Ascending aorta (tissue), 2 donors: ENCODE results near the gene RUSF1. TPM values are rescaled to one million over a fixed set of nuclear protein-coding genes. Genes with fewer than 3 reads are reported as not detected.

Experiments
- DNase-seq, 2 donors: peaks; one replicate each; pipeline ENCODE4 v3.0.0-alpha.2; 2019; ENCODE audit warnings: low spot score in 2 of 2
- H3K27ac ChIP-seq, 2 donors: fragments of 200-600 bp; sonication (generic); one replicate each; pipeline ENCODE4 v1.5.1; 2016 to 2017; ENCODE audit warnings: mild to moderate bottlenecking in 1 of 2
- H3K27me3 ChIP-seq: fragments of 200-600 bp; sonication (generic); one replicate; pipeline ENCODE4 v1.5.1; 2017
- H3K36me3 ChIP-seq, 2 donors: fragments of 200-600 bp; sonication (generic); one replicate each; pipeline ENCODE4 v1.5.1; 2016
- H3K4me1 ChIP-seq, 2 donors: fragments of 200-600 bp; sonication (generic); one replicate each; pipeline ENCODE4 v1.5.1; 2016 to 2017; ENCODE audit warnings: mild to moderate bottlenecking in 1 of 2
- H3K4me3 ChIP-seq, 2 donors: fragments of 200-600 bp; sonication (generic); one replicate each; pipeline ENCODE4 v1.5.1; 2016 to 2017; ENCODE audit warnings: mild to moderate bottlenecking in 1 of 2
- H3K9me3 ChIP-seq, 2 donors: fragments of 200-600 bp; sonication (generic); one replicate each; pipeline ENCODE4 v1.5.1; 2016
- intact Hi-C: fragments of 100-400 bp; cut with DNase I; formaldehyde crosslinking; loops from one replicate; pipeline ENCODE4 v1.15.1; 2023
- total RNA-seq: library from RNA; depleted of rRNA; stranded (reverse); fragments of >200 nt; gene quantifications from one replicate; pipeline ENCODE4 v1.1.0, GENCODE V29; 2016
- TF ChIP-seq, protein P1 (sequence below), 3 experiments: fragments of 200-600 bp in 2 of 3; fragments of 450-650 bp in 1 of 3; sonication (generic) in 2 of 3; IDR thresholded peaks; one replicate each; pipeline ENCODE4 v1.5.1; 2016 to 2019; ENCODE audit warnings: antibody characterized with exemption in 3 of 3, mild to moderate bottlenecking in 1 of 3, moderate library complexity in 1 of 3

RUSF1 gene
- total RNA-seq, 1 donor from 2014 or later, result 80.9 TPM

DNA sequence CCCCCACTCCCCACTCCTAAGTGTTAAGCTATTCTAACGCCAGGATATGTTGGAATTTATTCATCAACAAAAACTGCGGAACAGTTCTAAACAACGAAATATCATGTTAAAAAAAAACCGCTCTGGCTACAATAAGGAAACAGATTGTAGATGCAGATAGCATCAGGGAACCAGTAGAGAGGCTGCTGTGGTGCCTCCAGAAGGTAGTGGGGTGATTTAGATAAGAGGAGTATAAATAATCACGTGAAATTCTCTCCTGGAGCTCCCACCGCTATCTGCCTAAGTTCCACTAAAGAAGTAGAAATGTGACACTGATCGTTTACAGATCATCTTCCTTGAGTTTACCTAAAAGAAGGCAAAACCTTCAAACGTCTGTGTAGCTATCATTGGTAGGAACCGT is 27.5 kb upstream of the RUSF1 start:
- Histone ChIP-seq H3K9me3 (no peaks in the 10 kb centered on the region), H3K4me1 (no peaks in the 10 kb centered on the region)
- TF ChIP-seq, protein P1, sequence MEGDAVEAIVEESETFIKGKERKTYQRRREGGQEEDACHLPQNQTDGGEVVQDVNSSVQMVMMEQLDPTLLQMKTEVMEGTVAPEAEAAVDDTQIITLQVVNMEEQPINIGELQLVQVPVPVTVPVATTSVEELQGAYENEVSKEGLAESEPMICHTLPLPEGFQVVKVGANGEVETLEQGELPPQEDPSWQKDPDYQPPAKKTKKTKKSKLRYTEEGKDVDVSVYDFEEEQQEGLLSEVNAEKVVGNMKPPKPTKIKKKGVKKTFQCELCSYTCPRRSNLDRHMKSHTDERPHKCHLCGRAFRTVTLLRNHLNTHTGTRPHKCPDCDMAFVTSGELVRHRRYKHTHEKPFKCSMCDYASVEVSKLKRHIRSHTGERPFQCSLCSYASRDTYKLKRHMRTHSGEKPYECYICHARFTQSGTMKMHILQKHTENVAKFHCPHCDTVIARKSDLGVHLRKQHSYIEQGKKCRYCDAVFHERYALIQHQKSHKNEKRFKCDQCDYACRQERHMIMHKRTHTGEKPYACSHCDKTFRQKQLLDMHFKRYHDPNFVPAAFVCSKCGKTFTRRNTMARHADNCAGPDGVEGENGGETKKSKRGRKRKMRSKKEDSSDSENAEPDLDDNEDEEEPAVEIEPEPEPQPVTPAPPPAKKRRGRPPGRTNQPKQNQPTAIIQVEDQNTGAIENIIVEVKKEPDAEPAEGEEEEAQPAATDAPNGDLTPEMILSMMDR (IDR thresholded peaks at IDR 0.05), result no peak

DNA sequence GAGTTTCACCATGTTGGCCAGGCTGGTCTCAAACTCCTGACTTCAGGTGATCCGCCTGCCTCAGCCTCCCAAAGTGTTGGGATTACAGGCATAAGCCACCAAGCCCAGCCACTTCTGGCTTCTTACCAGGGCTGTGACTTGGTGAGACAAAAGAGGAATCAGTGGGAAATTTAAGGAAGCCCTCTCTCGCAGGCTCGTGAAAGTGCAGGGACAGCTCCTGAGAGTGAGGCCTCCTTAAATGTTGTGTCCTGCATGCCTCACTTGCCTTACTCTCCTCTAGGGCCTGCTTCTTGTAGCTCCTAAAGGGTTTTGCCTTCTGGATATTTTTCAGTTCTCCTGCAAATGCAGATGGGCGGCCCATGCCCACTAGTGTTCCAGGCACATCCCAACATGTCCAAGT is 24.7 kb upstream of the RUSF1 start:
- Histone ChIP-seq H3K4me1 (no peaks in the 10 kb centered on the region), H3K36me3 (no peaks in the 10 kb centered on the region), H3K4me3 (no peak overlapping the region), H3K27me3 (peaks cover 4% of the 10 kb centered on the region), H3K27ac (no peak overlapping the region), H3K9me3 (no peaks in the 10 kb centered on the region)
- intact Hi-C loops, result no loop called here
- no peak for DNase-seq
- TF ChIP-seq, protein P1 (IDR thresholded peaks at IDR 0.05), result no peak

More for the DNA sequence above, 27.5 kb upstream of the RUSF1 start:
- peaks cover 4% of the 10 kb centered on the region for H3K27me3 ChIP-seq
- intact Hi-C loops, result no loop called here
- H3K4me3 ChIP-seq, result no peak overlapping the region
- no peaks in the 10 kb centered on the region for H3K36me3 ChIP-seq
- H3K27ac ChIP-seq, result no peak overlapping the region
- DNase-seq, result no peak

DNA sequence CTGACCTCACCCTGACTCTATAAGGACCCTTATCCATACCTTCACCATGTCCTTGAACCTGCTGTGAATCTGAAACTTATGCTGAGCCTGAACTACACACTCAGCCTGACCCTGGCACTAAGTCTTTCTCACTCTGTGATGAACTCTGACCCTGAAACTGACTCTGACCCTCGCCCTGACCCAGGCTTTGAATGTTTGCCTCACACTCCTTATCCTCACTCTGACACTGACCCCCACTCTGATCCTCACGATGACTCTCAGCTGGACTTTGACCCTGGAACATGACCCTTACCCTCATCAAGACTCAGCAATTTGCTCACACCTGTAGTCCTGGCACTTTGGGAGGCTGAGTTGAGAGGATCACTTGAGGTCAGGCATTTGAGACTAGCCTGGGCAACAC is 23.9 kb upstream of the RUSF1 start:
- TF ChIP-seq, protein P1 (IDR thresholded peaks at IDR 0.05), result no peak
- H3K4me1 ChIP-seq, result no peaks in the 10 kb centered on the region
- no peaks in the 10 kb centered on the region for H3K36me3 ChIP-seq
- H3K9me3 ChIP-seq, result no peaks in the 10 kb centered on the region
- no peak overlapping the region for H3K4me3 ChIP-seq
- H3K27me3 ChIP-seq, result no peaks in the 10 kb centered on the region
- intact Hi-C loops, result no loop called here
- no peak overlapping the region for H3K27ac ChIP-seq
- DNase-seq, result no peak

DNA sequence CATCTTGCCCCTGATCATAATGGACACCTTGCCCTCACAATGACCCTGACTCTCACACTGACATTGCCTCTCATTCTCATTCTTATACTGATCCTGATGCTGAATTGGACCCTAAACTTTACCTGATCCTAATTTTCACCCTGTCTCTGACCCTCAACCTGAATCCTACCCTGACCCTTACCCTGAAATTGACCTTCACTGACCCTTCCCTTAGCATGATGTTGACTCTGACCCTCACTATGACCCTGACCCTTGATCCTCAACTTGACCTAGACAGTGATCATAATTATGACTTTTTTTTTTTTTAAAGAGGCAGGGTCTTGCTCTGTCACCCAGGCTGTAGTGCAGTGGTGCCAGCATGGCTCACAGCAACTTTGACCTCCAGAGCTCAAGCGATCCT is 22.9 kb upstream of the RUSF1 start:
- intact Hi-C loops, result no loop called here
- Histone ChIP-seq H3K4me3 (no peak overlapping the region), H3K4me1 (no peaks in the 10 kb centered on the region), H3K9me3 (no peaks in the 10 kb centered on the region), H3K27ac (no peak overlapping the region), H3K36me3 (no peaks in the 10 kb centered on the region), H3K27me3 (no peaks in the 10 kb centered on the region)
- no peak for DNase-seq
- TF ChIP-seq, protein P1 (IDR thresholded peaks at IDR 0.05), result no peak

DNA sequence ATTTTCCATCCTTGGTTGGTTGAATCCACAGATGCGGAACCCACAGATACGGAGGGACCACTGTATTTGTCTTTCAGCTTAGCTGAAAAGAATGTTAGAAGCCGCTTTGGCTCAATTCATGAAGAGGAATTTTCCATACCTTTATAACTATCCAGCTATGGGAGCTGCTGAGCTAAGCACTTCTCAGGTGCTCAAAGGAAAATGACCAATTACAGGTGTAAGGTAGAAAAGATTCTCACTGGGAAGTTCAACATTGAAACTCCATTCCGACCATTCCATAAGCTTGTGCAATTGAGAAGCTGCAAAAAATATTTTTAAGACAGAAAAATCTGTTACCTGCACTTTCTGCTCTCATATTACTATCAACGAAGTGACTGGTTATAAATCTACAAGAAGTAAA is 22.2 kb upstream of the RUSF1 start:
- TF ChIP-seq, protein P1 (IDR thresholded peaks at IDR 0.05), result no peak
- no peak for DNase-seq
- Histone ChIP-seq H3K4me3 (peak overlapping the region in 1 of 2 donors; percentile 68), H3K36me3 (no peaks in the 10 kb centered on the region), H3K4me1 (no peaks in the 10 kb centered on the region), H3K27ac (no peak overlapping the region), H3K27me3 (no peaks in the 10 kb centered on the region), H3K9me3 (no peaks in the 10 kb centered on the region)
- intact Hi-C loops, result no loop called here

DNA sequence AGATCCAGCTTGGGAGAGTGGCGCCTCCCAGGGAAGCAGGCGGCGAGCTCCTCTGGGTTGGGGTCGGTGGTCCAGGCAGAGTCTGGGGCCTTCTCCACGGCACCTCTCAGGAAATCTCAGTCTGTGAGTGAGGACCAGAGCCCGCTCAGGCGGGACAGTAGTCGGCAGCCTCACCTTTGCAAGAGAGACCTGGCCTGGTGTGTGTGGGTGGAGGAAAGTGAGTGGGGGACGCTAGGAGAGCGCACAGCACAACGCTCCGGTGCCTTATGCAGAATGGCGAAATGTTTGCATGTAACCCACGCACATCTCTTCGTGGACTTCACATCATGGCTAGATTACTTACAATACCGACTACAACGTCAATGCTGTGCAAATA is 21.7 kb upstream of the RUSF1 start:
- Histone ChIP-seq H3K27ac (no peak overlapping the region), H3K9me3 (no peaks in the 10 kb centered on the region)

More for the DNA sequence above, 21.7 kb upstream of the RUSF1 start:
- DNase-seq, result no peak
- intact Hi-C loops, result no loop called here
- TF ChIP-seq, protein P1 (IDR thresholded peaks at IDR 0.05), result no peak
- Histone ChIP-seq H3K36me3 (no peaks in the 10 kb centered on the region), H3K4me3 (peak overlapping the region; percentile 47 to 68), H3K27me3 (no peaks in the 10 kb centered on the region), H3K4me1 (no peaks in the 10 kb centered on the region)
